H1 (cell line): Measurements from ENCODE around the gene GLRB. TPM values are rescaled to one million over a fixed set of nuclear protein-coding genes. Genes with fewer than 3 reads are reported as not detected.

ENCODE experiments used
- E2F6 ChIP-seq: IDR thresholded peaks from 2 replicates; pipeline ENCODE4 v1.6.1; 2012; ENCODE audit warnings: inconsistent platforms
- polyA plus RNA-seq, 7 experiments: library from polyadenylated mRNA; depleted of rRNA in 3 of 7; stranded (reverse) in 5 of 7; unstranded in 2 of 7; fragments of >200 nt in 5 of 7; fragments of 200-250 nt in 2 of 7; gene quantifications; 1 replicate in 5 of 7; 2 replicates in 1 of 7; 4 replicates in 1 of 7; pipeline versions ENCODE4 v1.2.1 to v1.2.3, GENCODE V29; 2011 to 2013; ENCODE audit warnings: missing spikeins in 2 of 7, mixed read lengths in 2 of 7
- total RNA-seq: library from RNA; stranded (reverse); fragmentation: NEBNext Ultra II Directional; extraction: Animal tissue kit (Norgen Biotek cat#: 25700); gene quantifications from 2 replicates; pipeline ENCODE4 v1.2.1, GENCODE V29; 2021

The GLRB gene
- total and polyA plus RNA-seq, 2 of the 8 experiments (the other 6 are each of a cell fraction or from before 2014, with no cell fraction given) = 0.33 to 1.1 TPM

- TF ChIP-seq E2F6 = 0 out of 2 replicates have a peak, but pooled peaks have one; percentile 32
- TF ChIP-seq, all 59 proteins: peak for 5
Observed at GRCh38 chr4:157075811-157076577, at the start of gene GLRB (continued).
